BLaER1 (cell line): ENCODE data around the gene PTPN22.

Source experiments
- H3K27ac ChIP-seq: shearing (Covaris generic); formaldehyde crosslinking; 2 replicates; pipeline ENCODE4 v1.8.1; 2022
- H3K27me3 ChIP-seq: shearing (Covaris generic); formaldehyde crosslinking; 2 replicates; pipeline ENCODE4 v1.8.1; 2022
- H3K36me3 ChIP-seq: shearing (Covaris generic); formaldehyde crosslinking; 2 replicates; pipeline ENCODE4 v1.8.1; 2022
- H3K4me1 ChIP-seq: shearing (Covaris generic); formaldehyde crosslinking; 2 replicates; pipeline ENCODE4 v1.8.1; 2022
- H3K4me2 ChIP-seq: shearing (Covaris generic); formaldehyde crosslinking; 2 replicates; pipeline ENCODE4 v1.8.1; 2022
- H3K4me3 ChIP-seq: shearing (Covaris generic); formaldehyde crosslinking; 2 replicates; pipeline ENCODE4 v1.8.1; 2022
- H3K9ac ChIP-seq: shearing (Covaris generic); formaldehyde crosslinking; 2 replicates; pipeline ENCODE4 v1.8.1; 2022
- H3K9me3 ChIP-seq: shearing (Covaris generic); formaldehyde crosslinking; 2 replicates; pipeline ENCODE4 v1.8.1; 2022
- H4K20me1 ChIP-seq: shearing (Covaris generic); formaldehyde crosslinking; 2 replicates; pipeline ENCODE4 v1.8.1; 2022
- Cebpa-rat ChIP-seq: shearing (Covaris generic); IDR thresholded peaks from 2 replicates; pipeline ENCODE4 v1.8.1; 2022

The PTPN22 gene

GRCh38 chr1:113870778-113871177 lies 734 bp downstream of the PTPN22 start:
- no peak for TF ChIP-seq Cebpa-rat
- no peaks in the 10 kb centered on the region for H3K27me3 ChIP-seq
- H3K4me1 ChIP-seq, result peaks cover 46% of the 10 kb centered on the region
- peak overlapping the region; percentile 51 for H3K4me3 ChIP-seq
- peak overlapping the region; percentile 50 for H3K27ac ChIP-seq
- H3K9ac ChIP-seq, result no peak overlapping the region
- no peaks in the 10 kb centered on the region for H4K20me1 ChIP-seq
- no peaks in the 10 kb centered on the region for H3K9me3 ChIP-seq
- H3K4me2 ChIP-seq, result peak overlapping the region; percentile 81
- no peaks in the 10 kb centered on the region for H3K36me3 ChIP-seq

DNA sequence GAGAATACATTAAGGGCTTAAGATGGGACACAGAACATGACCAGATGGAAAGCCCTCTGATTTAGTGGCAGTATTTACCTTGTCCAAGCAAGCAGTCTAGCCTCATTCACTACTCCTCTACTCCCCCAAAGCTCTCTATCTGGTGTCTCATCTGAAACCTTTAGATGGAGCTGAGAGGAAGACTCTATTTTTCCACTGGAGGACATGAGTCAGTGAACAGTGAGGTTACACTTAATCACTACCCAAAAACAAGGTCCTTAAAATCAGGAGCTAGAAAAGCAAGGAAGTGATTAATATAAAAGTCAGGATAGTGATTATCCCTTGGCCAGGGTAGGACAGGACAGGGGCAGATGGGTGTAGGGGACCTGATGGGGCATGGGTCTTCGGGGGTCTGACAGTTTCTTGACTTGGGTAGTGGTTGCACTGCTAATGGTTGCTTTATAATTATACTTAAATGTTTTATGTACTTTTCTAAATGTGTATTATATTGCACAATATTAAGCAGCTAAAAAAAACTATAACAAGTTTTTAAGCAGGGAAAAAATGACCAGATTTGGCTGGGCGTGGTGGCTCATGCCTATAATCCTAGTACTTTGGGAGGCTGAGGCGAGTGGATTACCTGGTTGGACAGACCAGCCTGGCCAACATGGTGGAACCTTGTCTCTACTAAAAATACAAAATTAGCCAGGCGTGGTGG lies 3.0 kb downstream of the PTPN22 start:
- Histone ChIP-seq H3K4me2 (no peak overlapping the region), H3K4me3 (no peak overlapping the region), H4K20me1 (no peaks in the 10 kb centered on the region), H3K4me1 (peaks cover 29% of the 10 kb centered on the region), H3K36me3 (no peaks in the 10 kb centered on the region), H3K9ac (no peak overlapping the region), H3K9me3 (no peaks in the 10 kb centered on the region), H3K27ac (no peak overlapping the region), H3K27me3 (no peaks in the 10 kb centered on the region)
- TF ChIP-seq Cebpa-rat, result peak; percentile 41; the same call in 1 of the 2 replicates

GRCh38 chr1:113861641-113862040 lies 9.9 kb downstream of the PTPN22 start:
- H3K36me3 ChIP-seq, result no peaks in the 10 kb centered on the region
- no peak overlapping the region for H3K9ac ChIP-seq
- no peaks in the 10 kb centered on the region for H4K20me1 ChIP-seq
- H3K4me3 ChIP-seq, result no peak overlapping the region
- no peaks in the 10 kb centered on the region for H3K9me3 ChIP-seq
- TF ChIP-seq Cebpa-rat, result no peak
- no peak overlapping the region for H3K4me2 ChIP-seq
- H3K27me3 ChIP-seq, result no peaks in the 10 kb centered on the region
- H3K27ac ChIP-seq, result no peak overlapping the region
- H3K4me1 ChIP-seq, result peaks cover 26% of the 10 kb centered on the region

GRCh38 chr1:113860891-113861290 lies 10.6 kb downstream of the PTPN22 start:
- no peak overlapping the region for H3K4me2 ChIP-seq
- H3K4me3 ChIP-seq, result no peak overlapping the region
- no peaks in the 10 kb centered on the region for H3K27me3 ChIP-seq
- H3K36me3 ChIP-seq, result no peaks in the 10 kb centered on the region
- no peaks in the 10 kb centered on the region for H4K20me1 ChIP-seq
- no peaks in the 10 kb centered on the region for H3K9me3 ChIP-seq
- H3K27ac ChIP-seq, result no peak overlapping the region
- no peak for TF ChIP-seq Cebpa-rat
- no peak overlapping the region for H3K9ac ChIP-seq
- H3K4me1 ChIP-seq, result peaks cover 26% of the 10 kb centered on the region

DNA sequence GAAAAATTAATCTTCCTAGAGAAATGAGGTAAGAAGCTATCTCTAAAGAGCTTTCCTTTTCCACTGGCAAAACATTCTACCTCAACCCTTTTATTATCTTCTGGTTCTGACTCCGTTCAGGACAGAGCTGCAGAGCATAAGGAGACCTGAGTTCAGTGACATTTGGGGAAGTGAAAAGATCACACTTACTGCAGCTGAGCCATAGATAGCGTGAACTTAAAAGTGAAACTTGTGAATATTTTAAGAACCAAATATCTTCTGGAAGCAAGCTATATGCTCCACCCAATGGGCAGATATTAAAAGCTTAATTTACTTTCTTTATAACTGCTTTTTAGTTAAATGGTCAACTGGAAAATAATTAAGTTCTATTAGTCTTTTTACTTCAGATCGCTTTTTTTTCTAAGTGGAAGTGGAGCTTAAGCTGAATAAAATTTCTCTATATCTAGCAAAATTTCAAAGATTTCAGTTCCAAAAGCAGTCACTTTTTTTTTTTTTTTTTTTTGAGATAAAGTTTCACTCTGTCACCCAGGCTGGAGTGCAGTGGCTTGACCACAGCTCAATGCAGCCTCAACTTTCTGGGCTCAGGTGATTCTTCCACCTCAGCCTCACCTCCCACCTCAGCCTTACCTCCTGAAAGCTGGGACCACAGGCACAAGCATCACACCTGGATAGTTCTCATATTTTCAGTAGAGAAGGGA lies 11.9 kb downstream of the PTPN22 start:
- Histone ChIP-seq H4K20me1 (no peaks in the 10 kb centered on the region), H3K27me3 (no peaks in the 10 kb centered on the region), H3K4me2 (peak overlapping the region; percentile 68), H3K36me3 (no peaks in the 10 kb centered on the region), H3K4me1 (peaks cover 26% of the 10 kb centered on the region), H3K27ac (peak overlapping the region; percentile 33; the same call in 1 of the 2 replicates), H3K4me3 (no peak overlapping the region; the same call in 1 of the 2 replicates), H3K9ac (no peak overlapping the region), H3K9me3 (no peaks in the 10 kb centered on the region)
- no peak for TF ChIP-seq Cebpa-rat

GRCh38 chr1:113858982-113859381 lies 12.5 kb downstream of the PTPN22 start:
- no peaks in the 10 kb centered on the region for H4K20me1 ChIP-seq
- H3K27ac ChIP-seq, result 0 out of 2 replicates have a peak overlapping the region, but pooled peaks have one; percentile 33
- no peaks in the 10 kb centered on the region for H3K9me3 ChIP-seq
- no peak overlapping the region for H3K4me3 ChIP-seq
- no peak for TF ChIP-seq Cebpa-rat
- peaks cover 26% of the 10 kb centered on the region for H3K4me1 ChIP-seq
- peak overlapping the region; percentile 68 for H3K4me2 ChIP-seq
- H3K9ac ChIP-seq, result no peak overlapping the region
- H3K36me3 ChIP-seq, result no peaks in the 10 kb centered on the region
- no peaks in the 10 kb centered on the region for H3K27me3 ChIP-seq

DNA sequence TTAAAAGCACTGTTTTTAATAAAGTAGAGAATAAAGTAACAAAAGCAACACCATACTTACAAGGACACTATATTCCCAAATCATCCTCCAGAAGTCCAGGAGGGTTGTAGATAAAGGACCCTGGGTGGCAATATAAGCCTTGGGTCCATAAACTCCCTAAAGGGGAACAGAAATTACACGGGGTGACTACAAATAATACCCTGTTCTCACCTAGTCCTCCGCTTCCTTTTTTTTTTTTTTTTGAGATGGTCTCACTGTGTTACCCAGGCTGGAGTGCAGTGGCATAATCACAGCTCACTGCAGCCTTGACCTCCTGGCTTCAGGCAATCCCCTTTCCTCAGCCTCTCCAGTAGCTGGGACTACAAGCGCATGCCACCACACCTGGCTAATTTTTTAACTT lies 13.1 kb downstream of the PTPN22 start:
- no peak overlapping the region for H3K4me3 ChIP-seq
- no peak overlapping the region for H3K4me2 ChIP-seq
- peaks cover 26% of the 10 kb centered on the region for H3K4me1 ChIP-seq
- no peaks in the 10 kb centered on the region for H4K20me1 ChIP-seq
- no peak overlapping the region for H3K27ac ChIP-seq
- no peaks in the 10 kb centered on the region for H3K27me3 ChIP-seq
- no peak overlapping the region for H3K9ac ChIP-seq
- no peak for TF ChIP-seq Cebpa-rat
- H3K9me3 ChIP-seq, result no peaks in the 10 kb centered on the region
- H3K36me3 ChIP-seq, result no peaks in the 10 kb centered on the region

DNA sequence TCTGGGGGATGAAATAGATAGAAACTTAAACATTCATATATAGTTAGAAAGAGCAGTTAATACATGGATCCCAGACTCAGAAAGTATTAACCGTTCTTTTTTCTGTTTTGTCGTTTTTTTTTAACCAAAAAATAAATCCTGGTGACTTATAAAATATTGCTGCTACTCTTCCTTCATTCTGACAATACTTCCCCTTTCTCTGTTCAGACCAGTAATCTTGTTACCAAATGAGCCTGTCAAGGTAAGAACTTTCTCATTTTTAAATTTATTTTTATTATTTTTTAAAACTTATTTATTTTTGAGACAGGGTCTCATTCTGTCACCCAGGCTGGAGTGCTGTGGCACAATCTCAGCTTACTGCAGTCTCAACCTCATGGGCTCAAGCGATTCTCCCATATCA lies 13.7 kb downstream of the PTPN22 start:
- no peak overlapping the region for H3K27ac ChIP-seq
- no peak for TF ChIP-seq Cebpa-rat

DNA sequence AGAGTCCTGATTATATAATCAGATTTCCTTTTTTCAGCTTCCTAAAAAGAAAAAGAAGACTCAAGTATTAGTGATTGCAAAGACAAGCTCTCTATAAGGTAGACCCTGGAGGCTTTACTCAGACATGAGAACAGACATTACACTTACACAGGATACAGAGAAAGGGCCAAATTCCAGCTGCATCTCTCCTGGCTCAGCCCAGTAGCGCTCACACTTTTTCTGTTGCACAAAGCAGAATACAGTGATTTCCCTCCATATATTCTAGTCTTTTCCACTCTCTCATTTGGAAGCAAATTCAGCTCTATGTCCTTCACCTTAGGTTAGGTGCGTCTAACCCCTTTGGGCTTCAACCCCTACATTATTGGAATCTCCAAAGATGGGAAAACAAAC lies 15.1 kb downstream of the PTPN22 start:
- no peak for TF ChIP-seq Cebpa-rat
- no peaks in the 10 kb centered on the region for H3K27me3 ChIP-seq
- no peaks in the 10 kb centered on the region for H3K36me3 ChIP-seq
- H3K9ac ChIP-seq, result no peak overlapping the region
- H3K4me2 ChIP-seq, result no peak overlapping the region
- H3K4me1 ChIP-seq, result peaks cover 26% of the 10 kb centered on the region
- no peak overlapping the region for H3K4me3 ChIP-seq
- H4K20me1 ChIP-seq, result no peaks in the 10 kb centered on the region
- H3K27ac ChIP-seq, result no peak overlapping the region
- no peaks in the 10 kb centered on the region for H3K9me3 ChIP-seq

More for the DNA sequence above, 13.7 kb downstream of the PTPN22 start:
- H4K20me1 ChIP-seq, result no peaks in the 10 kb centered on the region
- H3K9ac ChIP-seq, result no peak overlapping the region
- H3K27me3 ChIP-seq, result no peaks in the 10 kb centered on the region
- no peak overlapping the region for H3K4me3 ChIP-seq
- H3K4me1 ChIP-seq, result peaks cover 26% of the 10 kb centered on the region
- no peaks in the 10 kb centered on the region for H3K36me3 ChIP-seq
- no peak overlapping the region for H3K4me2 ChIP-seq
- H3K9me3 ChIP-seq, result no peaks in the 10 kb centered on the region

GRCh38 chr1:113855630-113856400 lies 15.7 kb downstream of the PTPN22 start:
- no peaks in the 10 kb centered on the region for H4K20me1 ChIP-seq
- H3K9ac ChIP-seq, result no peak overlapping the region
- H3K4me3 ChIP-seq, result no peak overlapping the region
- no peaks in the 10 kb centered on the region for H3K27me3 ChIP-seq
- no peak for TF ChIP-seq Cebpa-rat
- peaks cover 22% of the 10 kb centered on the region for H3K4me1 ChIP-seq
- no peaks in the 10 kb centered on the region for H3K9me3 ChIP-seq
- no peaks in the 10 kb centered on the region for H3K36me3 ChIP-seq
- H3K4me2 ChIP-seq, result no peak overlapping the region
- H3K27ac ChIP-seq, result no peak overlapping the region
